ENCODE data around the gene CA7.

CA7 gene

DNA sequence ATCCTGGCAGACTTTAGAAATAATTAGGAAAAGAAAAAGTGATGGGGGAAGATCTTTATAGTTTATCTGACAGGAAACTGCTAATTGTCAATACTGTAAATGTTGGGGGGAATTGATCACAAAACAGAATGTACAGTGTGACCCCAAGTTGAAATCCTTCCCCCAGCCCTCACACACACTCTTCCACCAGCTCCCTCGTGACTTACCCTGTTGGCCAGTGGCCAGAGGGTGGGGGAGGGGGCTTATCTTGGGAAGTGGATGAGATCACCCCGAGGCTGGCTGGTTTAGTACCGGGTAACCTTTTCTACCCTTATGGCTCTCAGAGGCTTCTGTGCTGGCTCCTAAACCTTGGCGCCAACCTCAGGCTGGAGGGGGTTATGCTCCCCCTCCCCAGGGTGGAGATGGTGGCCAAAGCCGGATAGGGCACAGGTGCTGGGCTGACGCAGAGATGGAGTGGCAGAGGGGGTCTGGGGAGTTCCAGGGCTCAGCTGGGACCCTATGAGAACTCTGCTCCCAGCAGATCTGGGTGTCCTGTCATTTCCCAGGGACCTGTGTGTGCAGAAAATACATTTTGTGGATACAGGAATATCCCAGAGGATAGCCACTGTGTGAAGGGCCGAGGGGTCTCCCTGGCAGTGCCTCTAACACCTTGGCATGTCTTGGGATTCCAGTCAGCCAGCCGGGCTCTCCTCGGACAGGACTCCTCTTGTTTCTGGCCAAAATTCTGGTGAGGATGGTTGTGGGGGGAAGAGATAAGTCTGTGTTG lies 55.9 kb downstream of the CA7 start:
- DNase-seq, result no peak

GRCh38 chr16:66900721-66901441 lies 56.7 kb downstream of the CA7 start:
- DNase-seq, result no peak

- no peak for DNase-seq
Measured at GRCh38 chr16:66901626-66902025, 57.4 kb downstream of the CA7 start.

- DNase-seq, result no peak
Measured at GRCh38 chr16:66902648-66903543, 58.7 kb downstream of the CA7 start.

Data from NCI-H1436 treated with DMSO at 0.1 percent for 48 hours (cell line).